Central memory CD8-positive, alpha-beta T cell (primary cell): ENCODE data around the gene SNCAIP.
"Not testable (repeated sequence)": the region's sequence is repeated elsewhere in the genome, so short reads cannot be mapped to it uniquely, and the experiment has no call there.

Experiments used
- ATAC-seq: fragments of 150-1000 bp; cut with Tn5 transposase; replicated peaks from 2 replicates; pipeline ENCODE4 v1.10.0; 2022; ENCODE audit warnings: mild to moderate bottlenecking, moderate FRiP score, moderate number of reproducible peaks; ENCODE audit not compliant: poor library complexity, severe bottlenecking; ENCODE audit errors: extremely low read depth
- DNase-seq, 2 donors: peaks; one replicate each; pipeline ENCODE4 v3.0.0; 2021; ENCODE audit warnings: low spot score in 2 of 2
- H3K27ac Mint-ChIP-seq: one replicate; pipeline ENCODE4 v1.8.0; 2022; ENCODE audit warnings: low read depth, mild to moderate bottlenecking, moderate library complexity, mixed read lengths
- H3K27me3 Mint-ChIP-seq: one replicate; pipeline ENCODE4 v1.8.0; 2022; ENCODE audit warnings: mixed read lengths
- H3K36me3 Mint-ChIP-seq: one replicate; pipeline ENCODE4 v1.8.0; 2022; ENCODE audit warnings: mild to moderate bottlenecking, moderate library complexity, mixed read lengths; ENCODE audit not compliant: insufficient read depth
- H3K4me1 Mint-ChIP-seq: one replicate; pipeline ENCODE4 v1.8.0; 2022; ENCODE audit warnings: mixed read lengths
- H3K4me3 Mint-ChIP-seq: one replicate; pipeline ENCODE4 v1.8.0; 2022; ENCODE audit warnings: mild to moderate bottlenecking, moderate library complexity, mixed read lengths
- H3K9me3 Mint-ChIP-seq: one replicate; pipeline ENCODE4 v1.8.0; 2022; ENCODE audit warnings: mixed read lengths

Gene SNCAIP

DNA sequence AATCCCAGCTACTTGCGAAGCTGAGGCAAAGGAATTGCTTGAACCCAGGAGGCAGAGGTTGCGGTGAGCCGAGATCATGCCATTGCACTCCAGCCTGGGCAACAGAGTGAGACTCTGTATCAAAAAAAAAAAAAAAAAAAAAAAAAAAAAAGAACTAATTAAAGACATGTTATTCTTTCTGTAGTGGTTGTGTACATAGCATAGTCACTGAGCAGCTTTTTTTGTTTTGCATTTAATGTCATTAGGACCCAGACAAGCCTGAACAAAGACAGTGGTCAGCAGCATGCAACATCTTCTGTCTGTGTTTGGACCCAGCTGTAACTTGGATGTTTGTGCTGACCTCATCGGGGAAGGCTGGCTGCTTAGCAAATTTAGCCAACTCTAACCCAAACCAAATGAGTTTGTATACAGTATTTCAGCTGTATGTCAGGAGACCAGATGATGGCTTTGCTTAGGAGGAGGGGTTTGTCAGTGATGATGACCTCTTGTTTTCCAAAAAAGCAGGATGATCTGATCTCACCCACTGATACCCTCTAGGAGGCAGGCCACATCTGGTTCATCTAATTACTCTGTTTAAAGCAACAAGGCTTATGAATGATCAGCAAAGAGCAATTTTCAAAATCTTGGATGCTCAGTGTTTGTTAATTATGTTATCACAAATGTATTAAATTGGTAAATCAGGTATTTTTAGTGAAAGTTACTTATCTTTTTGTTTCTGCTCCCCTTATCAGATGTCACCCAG, 39.5 kb downstream of the SNCAIP start:
- no peak for DNase-seq
- H3K27ac Mint-ChIP-seq, result no peak overlapping the region
- ATAC-seq, result no peak
- H3K36me3 Mint-ChIP-seq, result no peaks in the 10 kb centered on the region
- no peaks in the 10 kb centered on the region for H3K27me3 Mint-ChIP-seq
- no peaks in the 10 kb centered on the region for H3K4me1 Mint-ChIP-seq
- no peaks in the 10 kb centered on the region for H3K9me3 Mint-ChIP-seq
- H3K4me3 Mint-ChIP-seq, result no peak overlapping the region

DNA sequence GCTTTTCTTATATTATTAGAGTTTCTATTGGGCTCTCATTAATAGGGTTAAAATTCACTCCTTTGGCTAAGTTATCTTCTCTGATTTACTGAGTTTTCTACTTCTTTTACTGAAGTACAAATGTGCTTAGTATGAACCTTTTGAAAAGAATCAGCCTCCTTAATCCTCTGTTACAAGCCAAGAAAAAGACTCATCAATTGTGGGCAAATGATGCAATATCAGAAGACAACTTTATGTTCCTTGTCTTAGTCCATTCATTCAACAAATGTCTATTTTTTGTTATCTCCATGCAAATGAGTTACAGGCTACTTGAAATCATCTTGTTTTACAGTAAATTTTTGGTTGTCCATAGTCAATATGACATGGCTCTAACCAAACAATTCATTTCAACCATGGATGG, 40.3 kb downstream of the SNCAIP start:
- H3K27me3 Mint-ChIP-seq, result no peaks in the 10 kb centered on the region
- no peak for DNase-seq
- no peak overlapping the region for H3K4me3 Mint-ChIP-seq
- no peak overlapping the region for H3K27ac Mint-ChIP-seq
- H3K36me3 Mint-ChIP-seq, result no peaks in the 10 kb centered on the region
- no peak for ATAC-seq
- no peaks in the 10 kb centered on the region for H3K4me1 Mint-ChIP-seq
- no peaks in the 10 kb centered on the region for H3K9me3 Mint-ChIP-seq

DNA sequence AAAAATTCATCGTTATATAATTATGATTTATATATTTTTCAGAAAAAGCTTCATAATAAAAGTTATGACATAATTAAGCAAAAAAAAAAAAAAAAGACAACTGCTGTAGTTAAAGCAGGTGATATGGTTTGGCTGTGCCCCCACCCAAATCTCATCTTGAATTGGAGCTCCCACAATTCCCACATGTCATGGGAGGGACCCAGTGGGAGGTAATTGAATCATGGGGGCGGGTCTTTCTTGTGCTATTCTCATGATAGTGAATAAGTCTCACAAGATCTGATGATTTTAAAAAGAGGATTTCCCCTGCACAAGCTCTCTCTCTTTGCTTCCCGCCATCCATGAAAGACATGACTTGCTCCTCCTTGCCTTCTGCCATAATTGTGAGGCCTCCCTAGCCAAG, 41.3 kb downstream of the SNCAIP start:
- H3K27ac Mint-ChIP-seq, H3K27me3 Mint-ChIP-seq, H3K36me3 Mint-ChIP-seq, H3K4me3 Mint-ChIP-seq, H3K9me3 Mint-ChIP-seq, ATAC-seq, H3K4me1 Mint-ChIP-seq, DNase-seq: not testable (repeated sequence)

DNA sequence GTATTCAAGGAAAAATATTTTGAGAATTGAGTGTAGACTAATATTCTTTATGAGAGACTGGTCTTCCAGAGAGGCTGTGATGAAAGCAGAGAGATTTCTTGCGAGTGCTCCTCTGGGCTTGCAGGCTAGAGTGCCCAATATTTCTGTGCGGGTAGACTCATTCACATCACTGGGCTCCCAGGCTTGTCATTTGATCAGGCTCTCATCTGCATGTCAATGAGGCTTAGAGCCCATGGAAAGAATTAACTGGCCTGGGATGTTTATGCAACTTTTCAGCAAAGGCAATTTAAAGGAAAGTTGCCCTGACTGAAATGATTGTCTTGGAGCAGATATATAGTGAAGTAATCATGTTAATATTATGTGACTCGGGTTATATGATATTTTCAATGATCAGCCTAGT, 42.3 kb downstream of the SNCAIP start:
- H3K27ac Mint-ChIP-seq, result no peak overlapping the region

DNA sequence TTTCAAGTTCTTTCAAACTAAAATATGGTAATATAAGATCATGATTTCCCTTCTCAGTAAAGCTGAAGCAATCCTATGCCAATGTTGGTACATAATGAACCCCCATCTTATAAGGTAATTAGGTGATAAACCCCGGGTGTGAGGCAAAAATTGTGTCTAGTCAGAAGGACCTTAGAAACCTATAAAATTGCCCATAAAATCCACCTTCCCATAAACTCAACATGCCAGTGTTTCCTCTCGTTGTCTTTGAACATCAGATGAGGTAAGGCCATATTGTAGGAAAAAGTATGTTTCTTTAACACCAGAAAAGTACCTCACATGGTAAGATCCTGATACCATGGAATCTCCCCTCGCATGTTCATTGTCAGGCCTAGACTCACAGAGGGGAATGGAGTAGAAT, 43.3 kb downstream of the SNCAIP start:
- Mint-ChIP-seq H3K9me3 (no peaks in the 10 kb centered on the region), H3K36me3 (no peaks in the 10 kb centered on the region), H3K27ac (no peak overlapping the region), H3K27me3 (no peaks in the 10 kb centered on the region), H3K4me3 (no peak overlapping the region), H3K4me1 (no peaks in the 10 kb centered on the region)
- DNase-seq (no peak), ATAC-seq (no peak)

More for the DNA sequence above, 42.3 kb downstream of the SNCAIP start:
- ATAC-seq, result no peak
- Mint-ChIP-seq H3K4me1 (no peaks in the 10 kb centered on the region), H3K27me3 (no peaks in the 10 kb centered on the region), H3K36me3 (no peaks in the 10 kb centered on the region), H3K4me3 (no peak overlapping the region), H3K9me3 (no peaks in the 10 kb centered on the region)
- DNase-seq, result no peak

DNA sequence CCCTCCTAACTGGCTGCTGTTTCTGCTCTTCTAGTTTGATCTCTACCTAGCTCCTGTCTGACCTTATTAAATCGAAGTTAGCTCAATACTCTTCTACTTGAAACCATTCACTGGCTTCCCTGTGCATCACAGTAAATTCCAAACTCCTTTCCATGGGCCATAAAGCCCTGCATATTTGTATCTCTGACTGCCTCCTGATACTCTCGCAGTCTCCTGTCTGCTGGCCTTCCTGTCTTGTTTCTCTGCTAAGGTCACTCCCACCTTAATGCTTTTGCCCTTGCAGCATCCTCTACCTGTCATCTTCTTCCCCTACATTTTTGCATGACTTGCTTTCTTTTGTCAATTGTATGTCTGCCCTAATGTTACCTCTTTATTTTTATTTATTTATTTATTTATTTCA, 44.8 kb downstream of the SNCAIP start:
- H3K4me3 Mint-ChIP-seq, result no peak overlapping the region
- no peak overlapping the region for H3K27ac Mint-ChIP-seq

DNA sequence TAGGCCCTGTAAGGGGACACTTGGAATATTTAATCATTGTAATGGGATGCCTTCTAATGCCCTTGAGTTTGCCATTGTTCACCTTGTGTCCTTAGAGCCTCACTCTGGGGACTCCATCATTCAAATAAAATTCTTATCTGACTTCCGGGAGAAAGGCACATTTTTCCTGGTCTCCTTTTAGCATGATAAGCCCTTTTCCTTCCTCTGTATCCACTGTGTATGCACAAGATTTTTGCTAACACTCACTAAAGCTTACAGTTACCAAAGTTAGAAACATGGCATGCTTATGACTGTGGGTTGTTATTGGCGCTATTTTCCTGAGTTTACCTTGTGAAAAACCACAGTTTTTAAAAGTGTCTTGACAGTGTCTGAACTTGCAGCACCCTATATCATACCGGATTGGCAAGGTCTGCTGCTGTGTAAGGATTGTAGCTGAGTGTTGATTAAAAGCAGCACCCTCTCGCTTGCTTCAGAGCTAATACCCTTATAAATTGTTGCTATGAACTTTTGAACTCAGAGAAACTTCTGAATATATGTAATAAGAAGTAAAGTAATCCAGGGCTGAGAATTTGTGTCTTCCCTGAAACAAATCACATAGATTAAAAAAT, 46.4 kb downstream of the SNCAIP start:
- Mint-ChIP-seq H3K27ac (no peak overlapping the region), H3K36me3 (no peaks in the 10 kb centered on the region), H3K27me3 (no peaks in the 10 kb centered on the region), H3K4me3 (no peak overlapping the region), H3K9me3 (no peaks in the 10 kb centered on the region), H3K4me1 (no peaks in the 10 kb centered on the region)
- DNase-seq (no peak), ATAC-seq (no peak)

More for the DNA sequence above, 44.8 kb downstream of the SNCAIP start:
- ATAC-seq, result no peak
- no peak for DNase-seq
- Mint-ChIP-seq H3K4me1 (no peaks in the 10 kb centered on the region), H3K9me3 (no peaks in the 10 kb centered on the region), H3K27me3 (no peaks in the 10 kb centered on the region), H3K36me3 (no peaks in the 10 kb centered on the region)

DNA sequence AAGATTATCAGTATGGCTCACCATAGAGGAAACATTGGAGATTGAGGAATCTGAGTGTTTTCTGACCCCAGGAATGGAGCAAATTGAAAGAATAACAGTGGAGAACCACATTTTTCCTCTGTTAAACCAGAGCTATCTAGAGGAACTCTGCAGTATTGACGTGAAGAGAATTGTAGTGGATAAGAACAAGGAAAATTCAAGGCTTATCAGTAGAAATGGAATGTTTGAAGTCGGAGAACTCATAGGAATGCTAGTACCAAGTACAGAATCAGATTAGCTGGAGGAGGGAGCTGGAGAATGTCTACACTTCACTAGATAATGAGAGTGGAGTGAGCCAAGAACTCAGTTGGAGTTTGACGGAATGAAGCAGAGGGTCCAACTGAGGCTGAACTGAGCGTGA, 50.3 kb downstream of the SNCAIP start:
- H3K27ac Mint-ChIP-seq, result no peak overlapping the region
- ATAC-seq (no peak), DNase-seq (no peak)
- no peaks in the 10 kb centered on the region for H3K9me3 Mint-ChIP-seq
- no peaks in the 10 kb centered on the region for H3K4me1 Mint-ChIP-seq
- H3K36me3 Mint-ChIP-seq, result no peaks in the 10 kb centered on the region
- no peak overlapping the region for H3K4me3 Mint-ChIP-seq
- H3K27me3 Mint-ChIP-seq, result no peaks in the 10 kb centered on the region

DNA sequence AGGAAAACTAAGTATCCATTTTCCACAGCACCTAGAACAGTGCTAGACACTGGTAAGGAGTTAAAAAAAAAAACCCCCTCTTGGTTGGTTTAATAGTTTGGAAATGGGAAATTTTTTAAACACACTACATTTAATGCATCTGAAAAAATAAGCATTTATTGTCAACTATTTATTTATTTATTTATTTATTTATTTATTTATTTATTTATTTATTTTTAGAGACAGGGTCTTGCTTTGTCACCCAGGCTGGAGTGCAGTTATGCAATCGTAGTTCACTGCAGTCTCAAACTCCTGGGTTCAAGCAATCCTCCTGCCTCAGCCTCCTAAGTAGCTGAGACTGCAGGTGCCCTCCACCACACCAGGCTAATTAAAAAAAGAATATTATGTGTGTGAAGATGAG, 51.6 kb downstream of the SNCAIP start:
- H3K27ac Mint-ChIP-seq, result no peak overlapping the region
- no peak for DNase-seq
- no peak for ATAC-seq
- H3K36me3 Mint-ChIP-seq, result no peaks in the 10 kb centered on the region
- no peak overlapping the region for H3K4me3 Mint-ChIP-seq
- no peaks in the 10 kb centered on the region for H3K27me3 Mint-ChIP-seq
- H3K4me1 Mint-ChIP-seq, result no peaks in the 10 kb centered on the region
- H3K9me3 Mint-ChIP-seq, result no peaks in the 10 kb centered on the region

DNA sequence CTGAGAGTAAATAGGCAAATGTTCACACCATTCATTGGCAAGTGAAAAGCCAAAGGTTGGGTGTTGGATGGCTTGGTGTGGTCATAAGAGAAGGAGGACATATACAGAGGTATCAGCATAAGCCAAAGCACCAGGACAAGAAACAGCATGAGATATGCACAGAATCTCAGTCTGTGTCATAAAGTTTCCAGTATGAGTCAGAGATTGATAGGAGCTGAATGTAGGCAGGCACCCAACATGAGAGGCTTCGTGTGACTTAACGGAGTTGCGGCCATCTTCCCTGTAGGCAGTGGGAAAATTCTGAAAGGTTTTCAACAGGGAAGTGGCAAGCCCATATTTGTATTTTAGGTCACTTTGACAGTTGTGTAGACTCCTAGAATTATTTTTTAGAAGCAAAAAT, 54.5 kb downstream of the SNCAIP start:
- H3K27ac Mint-ChIP-seq, result no peak overlapping the region
- H3K9me3 Mint-ChIP-seq, result no peaks in the 10 kb centered on the region
- H3K36me3 Mint-ChIP-seq, result no peaks in the 10 kb centered on the region
- ATAC-seq, result no peak
- DNase-seq, result no peak
- H3K27me3 Mint-ChIP-seq, result no peaks in the 10 kb centered on the region
- no peaks in the 10 kb centered on the region for H3K4me1 Mint-ChIP-seq
- no peak overlapping the region for H3K4me3 Mint-ChIP-seq

DNA sequence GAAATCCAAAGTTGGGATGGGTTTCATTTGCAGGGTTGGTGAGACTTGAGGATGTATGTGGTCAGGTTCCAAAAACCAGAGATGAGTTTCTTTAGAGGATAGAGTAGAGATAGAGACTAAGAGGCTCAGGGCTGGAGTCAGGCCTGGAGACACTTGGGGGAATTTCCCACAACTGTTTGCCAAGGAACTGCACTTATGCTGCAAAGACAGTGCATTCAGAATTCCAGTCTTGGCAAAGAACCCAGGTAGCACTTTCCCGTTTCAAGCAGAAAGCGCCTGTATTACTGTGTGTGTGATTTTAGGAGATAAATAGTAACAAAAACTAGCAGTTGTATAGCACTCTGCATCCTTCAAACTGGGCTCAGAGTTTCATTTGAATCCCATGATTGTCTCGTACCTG, 55.4 kb downstream of the SNCAIP start:
- no peak for DNase-seq
- Mint-ChIP-seq H3K4me3 (no peak overlapping the region), H3K27me3 (no peaks in the 10 kb centered on the region), H3K9me3 (no peaks in the 10 kb centered on the region), H3K4me1 (no peaks in the 10 kb centered on the region), H3K27ac (no peak overlapping the region), H3K36me3 (no peaks in the 10 kb centered on the region)
- no peak for ATAC-seq

DNA sequence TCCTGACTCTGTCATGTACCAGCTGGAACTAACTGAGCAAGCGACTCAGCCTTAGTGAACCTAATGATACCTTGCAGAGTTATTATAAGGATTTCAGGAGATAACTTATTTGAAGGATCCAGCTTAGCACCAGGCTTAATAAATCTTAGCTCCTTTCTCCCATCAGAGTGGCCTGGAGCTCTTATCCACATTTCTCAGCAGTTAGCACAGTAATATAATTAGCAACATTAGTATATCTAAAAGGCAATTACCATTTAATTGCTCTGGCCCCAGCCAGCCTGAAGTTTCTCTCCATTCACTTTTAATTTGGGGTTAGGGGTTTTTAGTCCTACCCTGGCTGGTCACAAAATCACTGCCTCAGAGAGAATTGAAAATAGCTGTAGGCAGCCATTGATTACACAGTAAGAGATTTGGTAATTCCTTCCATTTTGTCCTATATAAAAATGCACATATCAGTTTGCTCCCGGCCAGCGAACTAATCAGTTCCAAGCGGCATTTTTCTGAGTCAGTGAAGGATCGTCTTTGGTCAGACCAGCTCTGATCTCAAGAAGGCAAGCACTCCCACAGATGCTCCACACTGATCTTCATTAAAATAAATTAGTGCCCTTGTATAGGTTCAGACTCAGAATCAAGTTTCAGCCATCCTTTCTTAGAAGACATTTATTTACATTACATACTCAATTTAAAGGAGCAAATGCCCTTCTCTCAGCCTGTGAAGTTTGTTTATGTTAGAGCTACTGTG, 56.6 kb downstream of the SNCAIP start:
- H3K4me1 Mint-ChIP-seq, result no peaks in the 10 kb centered on the region
- H3K27ac Mint-ChIP-seq, result no peak overlapping the region
- H3K36me3 Mint-ChIP-seq, result no peaks in the 10 kb centered on the region
- ATAC-seq (no peak), DNase-seq (no peak)
- no peaks in the 10 kb centered on the region for H3K9me3 Mint-ChIP-seq
- H3K27me3 Mint-ChIP-seq, result no peaks in the 10 kb centered on the region
- no peak overlapping the region for H3K4me3 Mint-ChIP-seq

DNA sequence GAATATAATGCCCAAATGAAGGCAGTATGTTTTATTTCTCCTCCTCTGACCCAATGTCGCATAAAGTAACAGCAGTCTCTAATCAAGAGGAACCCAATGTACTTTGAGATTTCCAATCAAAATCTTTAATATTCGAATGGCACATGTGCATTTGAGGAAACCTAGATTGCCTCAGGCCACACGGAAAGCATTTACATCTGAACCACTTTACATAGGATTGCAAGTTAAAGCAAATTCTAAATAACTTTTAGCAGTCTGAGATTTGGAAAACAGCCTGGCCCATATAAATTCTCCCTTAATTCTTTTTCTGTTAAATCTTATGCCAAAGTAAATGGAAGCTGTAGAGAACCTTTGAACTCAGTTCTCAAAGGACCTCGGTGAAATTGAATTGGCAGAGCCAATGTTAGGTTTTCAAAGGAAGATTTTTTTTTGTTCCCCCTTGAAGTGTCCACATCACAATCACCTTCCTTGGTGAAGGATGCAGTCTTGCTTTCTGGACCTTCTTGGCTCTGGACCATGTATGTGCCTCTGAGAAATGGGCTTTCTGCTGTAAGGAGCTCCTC, 57.3 kb downstream of the SNCAIP start:
- Mint-ChIP-seq H3K27me3 (no peaks in the 10 kb centered on the region), H3K36me3 (no peaks in the 10 kb centered on the region), H3K4me1 (no peaks in the 10 kb centered on the region), H3K4me3 (no peak overlapping the region), H3K27ac (no peak overlapping the region), H3K9me3 (no peaks in the 10 kb centered on the region)
- DNase-seq (no peak), ATAC-seq (no peak)
